ENCODE measurements around the gene RNF38. TPM values are rescaled to one million over a fixed set of nuclear protein-coding genes. Genes with fewer than 3 reads are reported as not detected.

The RNF38 gene
- total RNA-seq, 3 donors from 2014 or later (not counting 1 experiment from before 2014, with no cell fraction given): 70.9 to 90.0 (median 76.5) TPM

DNA sequence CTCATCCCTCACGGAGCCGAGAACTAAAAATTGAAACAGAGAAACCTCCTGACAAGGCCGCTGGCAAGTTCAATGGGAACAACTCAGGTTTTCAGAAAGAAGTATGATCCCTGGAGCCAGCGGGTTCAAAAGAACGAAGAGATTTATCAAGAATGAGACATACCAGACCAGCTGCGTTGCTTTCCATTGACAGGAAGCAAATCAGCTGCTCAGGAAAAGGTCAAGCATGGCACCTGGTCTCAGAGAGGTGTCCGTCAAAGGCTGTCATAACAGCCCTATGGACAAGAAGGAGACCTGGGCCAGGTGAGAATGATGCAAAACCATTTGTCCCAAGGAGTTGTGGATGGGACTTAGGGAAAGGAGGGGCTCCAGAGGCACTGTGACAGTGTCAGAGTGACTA lies 106.9 kb downstream of the RNF38 start:
- Mint-ChIP-seq H3K4me1 (no peaks in the 10 kb centered on the region), H3K36me3 (no peaks in the 10 kb centered on the region), H3K4me3 (no peak overlapping the region), H3K9me3 (no peaks in the 10 kb centered on the region), H3K27ac (no peak overlapping the region), H3K27me3 (ENCODE audit: low read depth in 2 of 2) (no peaks in the 10 kb centered on the region)
- no peaks in the 10 kb centered on the region for H3K27me3 ChIP-seq (ENCODE audit: control insufficient read depth, insufficient read depth, low read length)
- no peak overlapping the region for H3K4me3 ChIP-seq (ENCODE audit: low read length)
- intact Hi-C loops (cut with micrococcal nuclease): no loop called here
- no peaks in the 10 kb centered on the region for H3K9me3 ChIP-seq (ENCODE audit: control insufficient read depth, insufficient read depth, low read length)
- H3K36me3 ChIP-seq (ENCODE audit: control insufficient read depth, insufficient read depth, low read length): no peaks in the 10 kb centered on the region
- ATAC-seq (no peak), DNase-seq (no peak)
- TF ChIP-seq, protein P1, sequence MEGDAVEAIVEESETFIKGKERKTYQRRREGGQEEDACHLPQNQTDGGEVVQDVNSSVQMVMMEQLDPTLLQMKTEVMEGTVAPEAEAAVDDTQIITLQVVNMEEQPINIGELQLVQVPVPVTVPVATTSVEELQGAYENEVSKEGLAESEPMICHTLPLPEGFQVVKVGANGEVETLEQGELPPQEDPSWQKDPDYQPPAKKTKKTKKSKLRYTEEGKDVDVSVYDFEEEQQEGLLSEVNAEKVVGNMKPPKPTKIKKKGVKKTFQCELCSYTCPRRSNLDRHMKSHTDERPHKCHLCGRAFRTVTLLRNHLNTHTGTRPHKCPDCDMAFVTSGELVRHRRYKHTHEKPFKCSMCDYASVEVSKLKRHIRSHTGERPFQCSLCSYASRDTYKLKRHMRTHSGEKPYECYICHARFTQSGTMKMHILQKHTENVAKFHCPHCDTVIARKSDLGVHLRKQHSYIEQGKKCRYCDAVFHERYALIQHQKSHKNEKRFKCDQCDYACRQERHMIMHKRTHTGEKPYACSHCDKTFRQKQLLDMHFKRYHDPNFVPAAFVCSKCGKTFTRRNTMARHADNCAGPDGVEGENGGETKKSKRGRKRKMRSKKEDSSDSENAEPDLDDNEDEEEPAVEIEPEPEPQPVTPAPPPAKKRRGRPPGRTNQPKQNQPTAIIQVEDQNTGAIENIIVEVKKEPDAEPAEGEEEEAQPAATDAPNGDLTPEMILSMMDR (IDR thresholded peaks at IDR 0.05): no peak
- WGBS (ENCODE audit: insufficient coverage): 95% methylated on average over 7 of the region's 7 CpGs
- H3K4me1 ChIP-seq (ENCODE audit: control insufficient read depth, insufficient read depth, low read length): no peaks in the 10 kb centered on the region
- no peak overlapping the region for H3K27ac ChIP-seq (ENCODE audit: low read length)

DNA sequence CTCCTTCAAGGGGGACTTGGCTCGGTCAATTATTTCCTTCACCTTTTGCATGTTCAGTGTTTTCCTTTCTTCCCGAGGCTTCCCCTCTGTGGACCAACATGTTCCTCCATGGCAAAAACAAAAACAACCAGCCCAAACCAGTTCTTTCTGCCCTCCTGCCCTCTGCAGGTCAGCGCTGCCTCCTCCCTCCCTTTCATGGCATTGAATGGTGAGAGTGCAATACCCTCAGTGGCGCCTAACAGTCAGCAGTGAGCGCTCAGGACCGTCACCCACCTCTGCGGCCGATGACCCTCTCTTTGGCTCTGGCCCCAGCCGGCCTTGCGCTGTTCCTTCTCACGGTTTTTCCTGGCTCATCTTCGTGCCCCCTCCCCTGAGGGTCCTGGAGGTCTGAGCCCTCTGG lies 107.4 kb downstream of the RNF38 start:
- Histone ChIP-seq H3K27me3 (ENCODE audit: control insufficient read depth, insufficient read depth, low read length) (no peaks in the 10 kb centered on the region), H3K4me3 (ENCODE audit: low read length) (no peak overlapping the region), H3K36me3 (ENCODE audit: control insufficient read depth, insufficient read depth, low read length) (no peaks in the 10 kb centered on the region), H3K9me3 (ENCODE audit: control insufficient read depth, insufficient read depth, low read length) (no peaks in the 10 kb centered on the region), H3K4me1 (ENCODE audit: control insufficient read depth, insufficient read depth, low read length) (no peaks in the 10 kb centered on the region), H3K27ac (ENCODE audit: low read length) (no peak overlapping the region)
- ATAC-seq: no peak
- no peak for DNase-seq
- no peak overlapping the region for H3K27ac Mint-ChIP-seq
- TF ChIP-seq, protein P1 (IDR thresholded peaks at IDR 0.05): no peak
- no peaks in the 10 kb centered on the region for H3K9me3 Mint-ChIP-seq
- WGBS (ENCODE audit: insufficient coverage): 93% methylated on average over 12 of the region's 12 CpGs
- no peak overlapping the region for H3K4me3 Mint-ChIP-seq
- H3K27me3 Mint-ChIP-seq (ENCODE audit: low read depth in 2 of 2): no peaks in the 10 kb centered on the region
- no peaks in the 10 kb centered on the region for H3K4me1 Mint-ChIP-seq
- no peaks in the 10 kb centered on the region for H3K36me3 Mint-ChIP-seq
- intact Hi-C loops (cut with micrococcal nuclease): no loop called here

DNA sequence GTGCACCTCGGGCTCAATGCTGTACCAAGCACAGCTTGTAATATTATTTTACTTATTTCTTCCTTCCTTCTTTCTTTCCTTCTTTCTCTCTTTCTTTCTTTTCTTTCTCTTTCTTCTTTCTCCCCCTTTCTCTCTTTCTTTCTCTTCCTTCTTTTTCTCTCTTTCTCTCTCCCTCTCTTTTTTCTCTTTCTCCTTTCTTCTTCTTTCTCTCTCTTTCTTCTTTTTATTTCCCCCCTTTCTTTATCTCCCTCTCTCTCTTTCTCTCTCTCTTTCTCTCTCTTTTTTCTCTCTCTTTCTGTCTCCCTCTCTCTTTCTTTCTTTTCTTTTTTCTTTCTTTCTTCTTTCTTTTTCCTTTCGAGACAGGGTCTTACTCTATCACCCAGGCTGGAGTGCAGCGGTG lies 109.1 kb downstream of the RNF38 start:
- no peak overlapping the region for H3K4me3 ChIP-seq (ENCODE audit: low read length)
- Mint-ChIP-seq H3K4me3 (no peak overlapping the region), H3K9me3 (no peaks in the 10 kb centered on the region), H3K27ac (no peak overlapping the region), H3K27me3 (ENCODE audit: low read depth in 2 of 2) (no peaks in the 10 kb centered on the region), H3K36me3 (no peaks in the 10 kb centered on the region), H3K4me1 (no peaks in the 10 kb centered on the region)
- no peaks in the 10 kb centered on the region for H3K9me3 ChIP-seq (ENCODE audit: control insufficient read depth, insufficient read depth, low read length)
- H3K27ac ChIP-seq (ENCODE audit: low read length): no peak overlapping the region
- no peaks in the 10 kb centered on the region for H3K36me3 ChIP-seq (ENCODE audit: control insufficient read depth, insufficient read depth, low read length)
- DNase-seq (no peak), ATAC-seq (no peak)
- WGBS (ENCODE audit: insufficient coverage): 83% methylated on average over 3 of the region's 3 CpGs
- intact Hi-C loops (cut with micrococcal nuclease): no loop called here
- TF ChIP-seq, protein P1 (IDR thresholded peaks at IDR 0.05): peak; percentile 8
- no peaks in the 10 kb centered on the region for H3K27me3 ChIP-seq (ENCODE audit: control insufficient read depth, insufficient read depth, low read length)
- no peaks in the 10 kb centered on the region for H3K4me1 ChIP-seq (ENCODE audit: control insufficient read depth, insufficient read depth, low read length)

DNA sequence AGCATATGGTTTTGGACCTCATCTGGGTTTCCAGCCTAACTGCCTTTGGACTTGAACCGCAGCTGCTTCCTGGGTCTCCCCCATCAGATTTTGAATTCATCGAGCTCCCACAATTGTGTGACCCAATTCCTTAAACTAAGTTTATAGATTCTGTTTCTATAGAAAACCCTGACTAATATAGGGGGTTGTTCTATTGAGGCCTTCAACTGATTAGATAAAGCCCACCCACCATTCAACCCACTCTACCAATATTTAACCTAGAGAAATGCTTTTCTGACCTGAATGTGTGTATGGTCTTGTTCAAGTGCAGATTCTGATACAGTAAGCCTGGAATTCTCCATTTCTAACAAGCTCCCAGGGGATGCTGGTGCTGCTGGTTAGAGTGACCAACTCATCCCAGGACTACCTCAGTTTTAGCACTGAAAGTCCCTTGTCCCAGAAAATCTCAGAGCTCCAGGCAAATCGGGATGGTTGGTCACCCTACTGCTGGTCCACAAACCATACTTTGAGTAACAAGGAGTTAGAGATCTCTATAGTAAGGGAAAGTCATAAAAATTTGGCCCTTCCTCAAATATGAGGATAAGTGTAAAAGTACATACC lies 110.1 kb downstream of the RNF38 start:
- no peaks in the 10 kb centered on the region for H3K27me3 Mint-ChIP-seq (ENCODE audit: low read depth in 2 of 2)
- intact Hi-C loops (cut with micrococcal nuclease): no loop called here
- Histone ChIP-seq H3K27me3 (ENCODE audit: control insufficient read depth, insufficient read depth, low read length) (no peaks in the 10 kb centered on the region), H3K27ac (ENCODE audit: low read length) (no peak overlapping the region), H3K4me3 (ENCODE audit: low read length) (no peak overlapping the region), H3K36me3 (ENCODE audit: control insufficient read depth, insufficient read depth, low read length) (no peaks in the 10 kb centered on the region), H3K9me3 (ENCODE audit: control insufficient read depth, insufficient read depth, low read length) (no peaks in the 10 kb centered on the region), H3K4me1 (ENCODE audit: control insufficient read depth, insufficient read depth, low read length) (no peaks in the 10 kb centered on the region)
- no peaks in the 10 kb centered on the region for H3K36me3 Mint-ChIP-seq
- H3K4me3 Mint-ChIP-seq: no peak overlapping the region
- H3K27ac Mint-ChIP-seq: no peak overlapping the region
- 87% methylated on average over 3 of the region's 3 CpGs for WGBS (ENCODE audit: insufficient coverage)
- no peaks in the 10 kb centered on the region for H3K9me3 Mint-ChIP-seq
- H3K4me1 Mint-ChIP-seq: no peaks in the 10 kb centered on the region
- ATAC-seq (no peak), DNase-seq (no peak)
- TF ChIP-seq, protein P1 (IDR thresholded peaks at IDR 0.05): no peak

Data from natural killer cell (primary cell).